NCI-H1694 (cell line): Measurements from ENCODE around the gene NFATC2.

Source experiments
- DNase-seq: peaks from one replicate; lab custom pipeline; 2025; lab: John Stamatoyannopoulos, UW

The NFATC2 gene

GRCh38 chr20:51374456-51374830 lies 168.1 kb downstream of the NFATC2 start:
- no peak for DNase-seq

- no peak for DNase-seq
Observed at GRCh38 chr20:51373713-51374455, 168.6 kb downstream of the NFATC2 start.

GRCh38 chr20:51372966-51373365 lies 169.6 kb downstream of the NFATC2 start:
- DNase-seq = no peak

GRCh38 chr20:51372176-51372803 lies 170.2 kb downstream of the NFATC2 start:
- peak; percentile 2 for DNase-seq

GRCh38 chr20:51371720-51372119 lies 170.8 kb downstream of the NFATC2 start:
- DNase-seq = no peak

- DNase-seq = no peak
Observed at GRCh38 chr20:51369503-51369902, 173.0 kb downstream of the NFATC2 start.

GRCh38 chr20:51368461-51369211 lies 173.9 kb downstream of the NFATC2 start:
- DNase-seq = no peak

GRCh38 chr20:51366155-51366886 lies 176.2 kb downstream of the NFATC2 start:
- no peak for DNase-seq

- DNase-seq = no peak
Observed at GRCh38 chr20:51365670-51366069, 176.8 kb downstream of the NFATC2 start.

GRCh38 chr20:51363813-51364212 lies 178.7 kb downstream of the NFATC2 start:
- no peak for DNase-seq

- DNase-seq = no peak
Observed at GRCh38 chr20:51363378-51363777, 179.1 kb downstream of the NFATC2 start.

GRCh38 chr20:51362254-51362653 lies 180.3 kb downstream of the NFATC2 start:
- no peak for DNase-seq

GRCh38 chr20:51361258-51361657 lies 181.3 kb downstream of the NFATC2 start:
- no peak for DNase-seq

- DNase-seq = no peak
Observed at GRCh38 chr20:51360451-51361201, 181.9 kb downstream of the NFATC2 start.

- no peak for DNase-seq
Observed at GRCh38 chr20:51359947-51360346, 182.6 kb downstream of the NFATC2 start.

- no peak for DNase-seq
Observed at GRCh38 chr20:51359401-51359800, 183.1 kb downstream of the NFATC2 start.

GRCh38 chr20:51358032-51358724 lies 184.3 kb downstream of the NFATC2 start:
- DNase-seq = no peak

- no peak for DNase-seq
Observed at GRCh38 chr20:51357543-51357942, 185.0 kb downstream of the NFATC2 start.

- DNase-seq = no peak
Observed at GRCh38 chr20:51356871-51357270, 185.6 kb downstream of the NFATC2 start.

GRCh38 chr20:51354769-51355319 lies 187.7 kb downstream of the NFATC2 start:
- DNase-seq = peak; percentile 78
